GM23248 (cell line): Measurements from ENCODE around the gene CEP78.

ENCODE experiments used
- EZH2 ChIP-seq: fragments of 200-600 bp; sonication (generic); IDR thresholded peaks from 2 replicates; pipeline ENCODE4 v1.6.1; 2018; ENCODE audit warnings: antibody characterized with exemption, mild to moderate bottlenecking; ENCODE audit not compliant: insufficient read depth, poor library complexity, severe bottlenecking
- EZH2phosphoT487 ChIP-seq: fragments of 200-600 bp; sonication (generic); IDR thresholded peaks from 2 replicates; pipeline ENCODE4 v1.6.1; 2018; ENCODE audit warnings: antibody characterized with exemption, moderate library complexity, mild to moderate bottlenecking, low read depth; ENCODE audit not compliant: insufficient read depth

DNA sequence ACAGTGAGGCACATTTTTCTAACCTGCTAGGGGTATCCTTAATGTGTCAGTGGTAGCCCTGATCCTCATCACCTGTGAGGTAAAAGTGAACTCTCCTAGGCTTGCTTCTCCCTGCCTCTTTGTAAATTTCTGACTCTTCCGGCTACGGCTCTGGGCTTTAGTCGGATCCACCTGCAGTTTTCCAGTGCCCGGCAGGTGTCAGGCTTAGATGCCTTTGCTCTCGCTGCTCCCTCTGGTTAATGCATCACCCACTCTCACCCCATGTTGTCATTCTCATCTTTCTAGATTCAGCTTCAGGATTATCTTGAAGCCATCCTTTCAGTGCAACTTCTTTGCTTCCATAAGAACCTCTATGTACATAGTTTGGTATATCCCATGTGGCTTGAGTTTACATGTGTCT is 3.6 kb downstream of the CEP78 start:
- no peak for TF ChIP-seq EZH2phosphoT487
- no peak for TF ChIP-seq EZH2
